HG03521 (cell line): ENCODE data around the gene MEIS2.

ENCODE experiments used
- ATAC-seq: cut with Tn5 transposase; IDR thresholded peaks from one replicate; pipeline ENCODE4 v1.9.1; 2021; ENCODE audit warnings: mild to moderate bottlenecking, moderate library complexity; ENCODE audit not compliant: unreplicated experiment

The MEIS2 gene

DNA sequence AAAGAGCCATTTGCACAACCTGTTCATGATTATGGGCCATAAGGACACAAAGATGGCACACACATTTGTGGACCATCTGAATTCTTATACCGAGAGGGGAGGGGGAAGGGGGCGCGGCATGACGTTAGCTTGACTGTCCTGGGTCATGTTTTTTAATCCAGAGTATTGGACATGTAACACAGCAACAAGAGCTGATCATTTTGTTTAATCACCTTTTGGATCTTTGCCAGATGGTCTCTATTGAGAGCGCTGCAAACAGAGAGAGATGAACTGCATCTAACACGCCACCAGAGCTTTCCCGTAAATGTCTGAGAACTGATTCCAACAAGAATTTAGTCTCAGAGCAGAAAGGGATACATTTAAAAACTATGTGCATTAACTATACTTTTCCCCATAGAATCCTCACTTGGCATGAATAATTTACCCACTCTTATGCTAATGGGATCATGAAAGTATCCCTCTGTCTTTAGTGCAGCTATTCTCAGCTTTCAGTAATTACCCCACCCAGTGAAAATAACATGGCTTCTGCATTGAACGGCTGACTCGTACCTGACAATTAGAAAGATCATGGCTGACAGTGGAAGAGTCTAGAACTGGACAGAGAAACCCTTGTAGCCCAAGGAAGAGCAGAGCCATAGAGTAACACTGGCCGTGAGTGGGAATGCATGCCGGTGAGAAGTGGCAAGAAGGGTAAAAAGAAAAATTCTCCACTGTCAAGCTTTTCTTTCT is 22.6 kb downstream of the MEIS2 start:
- ATAC-seq = no peak

DNA sequence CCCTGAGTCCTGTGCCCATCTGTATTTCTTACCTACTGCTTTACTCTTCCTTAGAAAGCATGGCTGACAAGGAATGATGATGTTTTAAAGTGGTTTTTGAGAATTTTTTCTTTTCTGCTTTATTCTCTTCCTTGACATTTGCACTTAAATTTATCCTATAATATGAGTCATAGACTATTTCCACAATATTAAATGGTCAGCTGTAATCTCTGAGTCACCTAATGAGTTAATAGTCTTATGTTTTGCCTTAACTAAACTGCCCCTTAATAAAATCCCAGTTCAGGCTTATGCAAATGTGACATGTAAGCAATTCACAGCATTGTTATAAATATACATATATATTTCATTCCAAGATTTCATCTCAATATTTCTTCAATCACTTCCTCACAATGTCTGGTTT is 23.8 kb downstream of the MEIS2 start:
- ATAC-seq = no peak

DNA sequence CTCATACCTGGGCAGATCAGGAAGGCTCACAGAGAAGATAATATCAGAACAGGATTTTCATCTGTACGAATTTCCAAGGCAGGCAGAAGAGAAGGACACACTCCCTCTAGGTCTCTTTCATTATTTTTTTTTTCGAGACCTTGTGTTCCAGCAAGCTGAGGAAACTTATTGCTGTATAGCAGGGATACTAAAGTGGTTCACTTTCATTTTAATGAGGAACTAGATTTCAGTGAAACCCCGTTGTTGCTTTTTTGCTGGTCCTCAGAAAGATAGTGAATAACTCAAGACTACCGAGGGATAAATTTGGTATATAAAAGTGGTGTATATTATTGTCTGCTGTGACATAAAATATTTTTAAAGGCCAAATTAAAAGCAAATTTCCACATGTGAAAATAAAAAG is 24.6 kb downstream of the MEIS2 start:
- ATAC-seq = no peak

GRCh38 chr15:37072181-37072580 is 28.2 kb downstream of the MEIS2 start:
- ATAC-seq = no peak

- ATAC-seq = no peak
Observed at GRCh38 chr15:37071134-37071533, 29.2 kb downstream of the MEIS2 start.

DNA sequence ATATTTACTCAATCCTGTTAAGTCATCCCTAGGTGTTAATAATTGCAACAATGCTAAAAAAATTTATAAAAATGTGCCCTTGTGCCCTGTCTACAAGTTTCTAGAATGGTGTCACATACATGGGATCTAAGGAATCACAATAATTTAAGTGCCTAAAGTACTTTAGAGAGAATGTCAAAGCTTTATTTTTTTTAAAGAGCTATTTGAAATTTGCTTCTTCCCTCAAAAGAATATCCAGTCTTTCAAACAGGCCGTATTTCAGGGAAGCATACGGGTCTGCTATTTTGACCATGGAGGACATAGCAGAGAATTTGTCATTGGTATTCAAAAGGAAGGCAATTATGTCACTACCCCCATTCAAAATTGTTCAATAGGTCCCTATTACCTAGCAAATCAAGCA is 29.7 kb downstream of the MEIS2 start:
- ATAC-seq = no peak

DNA sequence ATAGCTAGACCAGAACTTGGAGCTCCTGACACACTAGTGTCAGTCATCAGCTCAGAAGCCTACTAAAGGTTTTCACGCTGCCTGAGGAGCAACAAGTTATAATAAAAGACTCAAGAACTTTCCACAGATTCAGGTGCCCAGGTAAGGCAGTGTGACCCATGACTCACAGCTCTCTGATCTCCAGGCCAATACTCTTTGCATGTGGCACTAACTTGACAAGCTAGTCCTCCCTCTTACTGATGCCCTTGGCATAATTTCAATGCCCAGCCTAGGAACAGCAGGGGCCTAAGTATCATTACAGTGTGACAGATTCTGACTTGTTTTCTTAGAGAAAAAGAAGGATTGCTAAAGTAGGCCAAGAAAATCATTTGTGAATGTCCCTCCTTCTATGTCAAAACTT is 38.4 kb downstream of the MEIS2 start:
- no peak for ATAC-seq

GRCh38 chr15:37059086-37059485 is 41.3 kb downstream of the MEIS2 start:
- no peak for ATAC-seq

DNA sequence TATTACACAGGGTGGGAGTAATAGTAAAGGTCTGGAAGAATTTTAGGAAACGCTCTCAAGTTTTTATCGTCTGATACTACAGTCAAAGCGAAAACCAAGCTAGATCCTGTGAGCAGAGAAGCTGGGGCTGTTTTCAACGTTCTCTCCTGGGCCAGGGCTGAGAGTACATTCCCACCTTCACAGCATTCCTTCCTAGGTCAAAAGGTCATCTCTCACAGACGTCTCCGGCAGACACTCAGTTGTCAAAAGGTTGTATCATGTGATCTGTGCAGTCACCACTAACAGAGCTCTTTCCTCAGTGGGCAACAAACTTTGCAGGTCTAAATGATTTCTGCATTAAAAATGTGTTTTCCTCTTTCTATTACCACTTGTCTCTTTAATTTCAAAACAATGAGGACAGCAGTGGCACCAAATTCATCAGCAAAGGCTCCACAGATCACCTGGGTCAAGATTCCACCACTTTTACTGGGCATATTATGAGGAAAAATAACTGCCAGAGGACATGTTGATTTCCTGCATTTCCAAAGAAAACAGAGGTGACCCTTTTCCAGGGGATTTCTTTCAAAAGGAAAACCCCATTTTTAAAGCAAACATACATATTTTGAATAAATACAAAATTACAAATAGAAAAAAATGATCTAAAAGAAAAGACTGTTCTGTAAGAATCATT is 41.9 kb downstream of the MEIS2 start:
- ATAC-seq = no peak

- ATAC-seq = no peak
Observed at GRCh38 chr15:37057831-37058230, 42.5 kb downstream of the MEIS2 start.

DNA sequence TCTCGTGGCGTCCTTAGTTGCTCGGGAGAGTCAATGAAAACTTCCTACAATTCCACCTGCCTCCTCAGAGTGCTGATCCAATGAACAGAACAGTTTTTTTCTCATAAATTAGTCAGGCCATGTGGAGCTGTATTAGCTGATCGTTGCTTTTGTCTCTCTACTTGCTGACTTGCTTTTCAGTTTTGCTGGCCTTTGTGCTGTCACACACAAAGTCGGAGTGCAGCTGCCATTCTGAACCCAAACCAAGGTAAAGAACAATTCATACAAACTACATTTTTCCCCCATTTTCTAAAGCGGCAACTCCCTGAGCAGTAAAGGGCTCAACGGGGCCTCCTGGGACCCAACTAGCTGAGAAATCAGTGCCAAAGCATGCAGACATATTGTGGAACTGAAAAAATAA is 43.1 kb downstream of the MEIS2 start:
- ATAC-seq = no peak

DNA sequence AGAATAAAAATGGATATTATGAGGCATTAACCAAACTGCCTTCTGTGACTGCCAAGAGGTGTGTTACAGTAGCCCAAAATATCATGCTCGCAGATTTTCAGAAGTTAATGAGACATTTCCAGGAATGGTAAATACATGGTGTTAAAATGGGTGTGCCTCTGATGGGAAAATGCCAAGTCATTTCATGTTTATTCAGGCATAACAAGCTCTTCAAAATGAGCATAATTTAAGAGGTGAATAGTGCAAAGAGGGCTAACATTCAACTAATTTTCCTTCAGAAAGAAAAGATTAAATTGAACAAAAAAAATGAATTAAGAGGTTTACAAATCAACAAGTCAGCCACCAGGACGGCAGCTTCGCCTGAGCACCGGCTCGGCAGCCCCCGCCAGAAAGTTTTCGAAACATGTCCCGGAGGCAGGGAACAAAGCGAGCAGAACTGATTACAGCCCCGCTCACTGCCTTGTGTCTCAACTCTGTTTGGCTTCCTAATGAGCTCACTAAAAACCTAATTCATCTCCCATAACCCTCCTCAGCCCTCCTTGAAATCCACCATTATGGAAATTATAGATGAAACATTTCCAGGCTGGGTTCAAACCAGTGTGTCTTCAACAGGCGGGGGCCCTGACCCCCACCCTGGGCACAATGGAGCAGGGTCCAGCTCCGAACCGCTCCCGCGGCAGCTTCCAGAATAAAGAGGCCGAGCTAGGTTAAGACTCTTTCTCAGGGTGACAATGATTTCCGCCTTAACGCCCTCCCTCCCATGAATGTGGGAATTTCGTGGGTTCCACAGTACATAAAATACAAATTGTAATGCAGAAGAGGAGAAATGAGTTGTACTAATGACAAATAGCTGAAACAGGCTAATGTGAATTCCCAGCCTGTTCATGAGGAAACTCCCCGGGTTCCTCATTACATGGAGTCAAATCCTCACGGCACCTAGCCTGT is 43.9 kb downstream of the MEIS2 start:
- ATAC-seq = no peak

- no peak for ATAC-seq
Observed at GRCh38 chr15:37055481-37055880, 44.9 kb downstream of the MEIS2 start.

DNA sequence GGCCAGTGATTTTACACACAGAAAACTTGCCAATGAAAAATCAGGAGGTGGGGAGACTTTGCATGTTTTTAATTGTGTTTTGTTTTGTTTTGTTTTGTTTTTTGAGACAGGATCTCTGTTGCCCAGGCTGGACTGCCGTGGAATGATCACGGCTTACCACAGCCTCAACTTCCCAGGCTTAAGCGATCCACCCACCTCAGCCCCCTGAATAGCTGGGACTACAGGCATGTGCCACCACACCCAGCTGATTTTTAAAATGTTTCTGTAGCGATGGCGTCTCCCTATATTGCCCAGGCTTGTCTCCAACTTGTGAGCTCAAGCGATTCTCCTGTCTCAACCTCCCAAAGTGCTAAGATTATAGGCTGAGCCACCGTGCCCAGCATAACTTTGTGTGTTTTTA is 46.0 kb downstream of the MEIS2 start:
- no peak for ATAC-seq

DNA sequence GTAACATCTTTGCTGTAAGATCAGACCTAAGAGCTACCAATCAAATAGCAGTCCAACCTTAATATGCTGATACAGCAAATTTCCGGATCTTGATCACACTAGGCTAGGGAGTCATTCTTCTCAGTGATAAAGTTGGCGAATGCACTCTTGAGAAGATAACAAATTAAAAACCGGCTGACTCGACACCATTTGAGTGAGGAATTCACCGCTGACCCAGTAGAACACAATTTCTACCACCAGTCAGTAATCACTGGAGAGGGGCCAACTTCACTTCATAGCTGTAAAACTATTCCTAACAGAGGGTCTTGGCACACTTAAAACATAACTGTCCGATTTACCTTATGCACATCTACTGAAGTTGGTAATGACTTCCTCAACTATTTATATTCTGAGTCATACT is 47.2 kb downstream of the MEIS2 start:
- ATAC-seq = no peak

GRCh38 chr15:37050345-37050744 is 50.0 kb downstream of the MEIS2 start:
- no peak for ATAC-seq

DNA sequence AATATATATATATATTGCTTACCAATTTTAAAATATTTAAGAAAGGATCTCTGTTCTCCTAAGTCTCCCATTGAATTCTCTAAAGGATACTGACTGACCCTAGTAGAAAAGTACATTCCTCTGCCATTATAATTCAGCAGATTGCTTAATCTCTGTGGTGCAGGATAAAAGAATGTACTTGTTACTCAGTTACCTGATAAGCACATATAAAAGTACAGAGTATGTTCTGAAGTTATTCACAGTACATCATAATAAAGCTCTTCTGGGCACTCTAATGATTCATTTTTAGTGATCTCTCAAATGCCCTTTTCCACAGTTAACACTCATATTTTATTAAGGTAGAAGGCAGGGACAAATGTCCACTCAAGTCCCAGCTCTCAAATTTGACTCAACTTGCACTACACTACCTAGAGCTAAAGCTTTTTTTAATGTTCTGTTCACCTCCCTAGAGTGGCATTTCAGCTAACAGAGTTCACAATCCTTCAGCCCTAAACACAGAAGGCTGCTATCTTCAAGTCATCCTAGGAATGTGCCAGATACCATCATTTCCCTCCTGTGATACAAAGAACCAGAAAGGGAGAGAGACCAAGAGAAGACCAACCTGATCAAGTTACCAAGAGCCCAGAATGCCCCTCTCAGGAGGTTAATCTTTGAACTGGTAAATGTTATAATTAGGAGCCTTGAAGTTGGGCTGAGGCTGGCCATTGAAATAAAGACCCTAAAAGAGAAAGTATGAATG is 53.3 kb downstream of the MEIS2 start:
- ATAC-seq = no peak

DNA sequence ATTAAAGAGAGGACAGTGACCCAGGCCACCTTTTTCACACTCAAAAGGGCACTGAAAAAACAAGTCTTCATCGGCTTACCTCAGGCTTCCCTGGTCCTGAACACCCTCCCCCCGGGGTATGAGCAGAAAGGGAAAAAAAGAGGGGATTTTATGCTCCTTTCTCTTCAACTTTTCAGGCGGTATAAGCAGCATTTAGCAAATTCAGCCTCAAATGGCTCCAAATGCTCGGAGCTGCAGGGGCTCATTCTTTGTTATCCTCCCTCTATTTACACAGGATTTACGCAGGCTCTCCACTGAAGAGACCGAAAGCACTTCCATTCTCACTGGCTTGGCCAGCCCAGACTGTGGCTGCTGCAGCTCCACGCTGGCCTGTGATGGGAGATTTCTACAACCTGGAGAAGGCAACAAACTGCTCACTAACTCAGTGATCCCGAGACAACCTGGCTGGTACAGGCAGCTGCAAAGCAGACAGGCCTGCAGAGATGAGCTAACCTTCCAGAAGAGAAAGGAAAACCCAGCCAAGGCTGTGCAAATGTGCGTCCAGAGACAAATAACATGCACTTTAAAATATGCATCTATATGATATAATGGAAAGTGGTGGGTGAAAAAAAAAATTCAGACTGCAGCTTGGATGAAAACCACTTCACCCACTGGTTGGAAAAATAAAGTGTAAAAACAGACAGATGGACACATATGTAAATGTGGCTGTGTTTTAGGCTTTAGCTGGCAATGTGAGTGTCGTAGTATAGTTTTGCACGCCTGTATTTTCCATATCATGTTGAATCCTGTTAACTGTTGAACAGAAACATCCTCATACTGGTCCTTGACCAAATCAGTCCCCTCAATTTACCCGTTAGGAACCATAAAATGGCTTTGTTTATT is 54.2 kb downstream of the MEIS2 start:
- ATAC-seq = no peak

DNA sequence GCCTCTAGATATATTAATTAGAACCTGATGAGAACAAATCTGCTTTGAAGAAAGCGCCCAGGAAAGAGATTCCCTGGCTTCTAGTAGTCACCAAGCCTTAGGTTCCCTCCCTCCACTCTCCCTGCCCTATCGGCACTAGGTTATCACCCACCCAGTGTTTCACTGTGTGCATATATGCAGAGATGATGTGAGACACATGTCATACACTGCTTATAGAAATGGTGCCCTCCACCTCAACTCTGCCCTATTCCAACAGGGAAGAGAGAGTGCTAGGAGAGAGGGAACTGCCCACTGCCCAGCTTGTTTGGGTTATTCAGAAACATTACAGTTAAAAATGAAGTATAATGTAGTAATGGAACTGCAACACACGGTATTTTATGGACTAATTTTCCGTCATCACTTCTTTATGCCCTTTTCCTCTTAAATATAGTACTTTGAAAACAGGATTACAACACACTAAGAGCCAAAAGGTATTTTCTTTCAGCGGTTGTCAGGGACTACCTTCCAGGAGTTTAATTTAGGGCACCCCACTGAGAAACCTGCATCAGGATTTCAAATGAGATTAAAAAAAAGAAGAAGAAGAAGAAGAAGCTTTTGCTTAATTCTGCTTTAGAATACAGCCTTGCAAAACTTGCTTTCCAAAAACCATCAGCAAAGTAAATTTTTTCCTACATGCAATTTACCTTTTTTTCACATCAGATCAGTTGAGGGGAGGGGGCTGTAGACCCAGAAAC is 55.3 kb downstream of the MEIS2 start:
- ATAC-seq = no peak
